PC-9 (cell line): Measurements from ENCODE around the gene CGB5. TPM values are rescaled to one million over a fixed set of nuclear protein-coding genes. Genes with fewer than 3 reads are reported as not detected.
"Not testable (repeated sequence)": the region's sequence is repeated elsewhere in the genome, so short reads cannot be mapped to it uniquely, and the experiment has no call there.

Experiments
- BruUV-seq: library from RNA; stranded (reverse); fragments of 400-500 nt; replicated peaks from 2 replicates; lab custom pipeline; 2021; lab: Mats Ljungman, UMichigan
- CTCF ChIA-PET: fragments of 300-600 bp; sonication (Branson Sonifier 250); formaldehyde crosslinking; loops from one replicate; lab custom pipeline; 2022; ENCODE audit warnings: antibody characterized with exemption; lab: Charles Lee
- POLR2A ChIA-PET: fragments of 300-600 bp; sonication (Branson Sonifier 250); formaldehyde crosslinking; loops from one replicate; lab custom pipeline; 2022; ENCODE audit warnings: antibody characterized with exemption; ENCODE audit not compliant: unreplicated experiment; lab: Charles Lee
- DNase-seq, 2 experiments: peaks; one replicate each; pipeline versions ENCODE4 v3.0.0 to v3.0.0-alpha.2; 2015 to 2022; ENCODE audit warnings: mixed read lengths in 1 of 2
- H2AFZ ChIP-seq: fragments of 200-600 bp; sonication (generic); 2 replicates; pipeline ENCODE4 v1.8.1; 2017; ENCODE audit warnings: antibody characterized with exemption
- H3F3A ChIP-seq: fragments of 200-600 bp; sonication (generic); 2 replicates; pipeline ENCODE4 v1.8.1; 2017; ENCODE audit warnings: antibody characterized with exemption, mild to moderate bottlenecking, low read depth; ENCODE audit not compliant: insufficient read depth
- H3K27ac ChIP-seq: fragments of 200-600 bp; sonication (generic); 2 replicates; pipeline ENCODE4 v1.6.1; 2016; ENCODE audit warnings: mixed run types
- H3K27me3 ChIP-seq: fragments of 200-600 bp; sonication (generic); 2 replicates; pipeline ENCODE4 v1.6.1; 2016; ENCODE audit warnings: low read depth, mixed run types; ENCODE audit not compliant: insufficient read depth
- H3K36me3 ChIP-seq: fragments of 200-600 bp; sonication (generic); 2 replicates; pipeline ENCODE4 v1.6.1; 2016; ENCODE audit warnings: low read depth, mixed run types
- H3K4me1 ChIP-seq: fragments of 200-600 bp; sonication (generic); replicated peaks from 2 replicates; pipeline ENCODE4 v1.6.1; 2016; ENCODE audit warnings: mixed run types; ENCODE audit not compliant: insufficient read depth
- H3K4me2 ChIP-seq: fragments of 200-600 bp; sonication (generic); 2 replicates; pipeline ENCODE4 v1.6.1; 2017; ENCODE audit warnings: mixed run types
- H3K4me3 ChIP-seq: fragments of 200-600 bp; sonication (generic); 2 replicates; pipeline ENCODE4 v1.6.1; 2016; ENCODE audit warnings: mixed run types
- H3K79me2 ChIP-seq: fragments of 200-600 bp; sonication (generic); 2 replicates; pipeline ENCODE4 v1.6.1; 2017; ENCODE audit warnings: low read depth, mixed run types
- H3K9me2 ChIP-seq: fragments of 200-600 bp; sonication (generic); 2 replicates; pipeline ENCODE4 v1.8.1; 2017; ENCODE audit warnings: mild to moderate bottlenecking; ENCODE audit not compliant: insufficient read depth
- H3K9me3 ChIP-seq: fragments of 200-600 bp; sonication (generic); 2 replicates; pipeline ENCODE4 v1.8.1; 2016; ENCODE audit warnings: low read depth; ENCODE audit not compliant: insufficient read depth
- H4K20me1 ChIP-seq: fragments of 200-600 bp; sonication (generic); 2 replicates; pipeline ENCODE4 v1.8.1; 2017; ENCODE audit not compliant: insufficient read depth
- CTCF ChIP-seq: fragments of 200-600 bp; sonication (generic); conservative IDR thresholded peaks from 2 replicates; pipeline ENCODE4 v1.6.1; 2017; ENCODE audit warnings: mixed run types, antibody characterized with exemption, mild to moderate bottlenecking, moderate library complexity
- EZH2 ChIP-seq: fragments of 200-600 bp; sonication (generic); IDR thresholded peaks from 2 replicates; pipeline ENCODE4 v1.8.0; 2017; ENCODE audit warnings: antibody characterized with exemption, low read depth
- intact Hi-C: fragments of 100-400 bp; cut with micrococcal nuclease; formaldehyde crosslinking; loops from one replicate; pipeline ENCODE4 v1.10.0; 2022; ENCODE audit not compliant: unreplicated experiment
- total RNA-seq: library from RNA; stranded (reverse); gene quantifications from 2 replicates; pipeline ENCODE4 v1.2.3, GENCODE V29; 2021

CGB5 gene
- total RNA-seq, 1 experiment from 2014 or later, result 1.9 TPM

- no peaks in the 10 kb centered on the region for H4K20me1 ChIP-seq
- peak overlapping the region; percentile 58 for H3K4me2 ChIP-seq
- H3K79me2 ChIP-seq, result no peaks in the 10 kb centered on the region
- no peaks in the 10 kb centered on the region for H3K9me3 ChIP-seq
- H3K4me3 ChIP-seq, result no peak overlapping the region
- H3K36me3 ChIP-seq, result no peaks in the 10 kb centered on the region
- H3F3A ChIP-seq, result peaks cover 11% of the 10 kb centered on the region; the same call in 1 of the 2 replicates
- H3K9me2 ChIP-seq, result no peaks in the 10 kb centered on the region
- DNase-seq, result peak; percentile 67 to 87
- H3K27ac ChIP-seq, result no peak overlapping the region
- intact Hi-C loops, result no loop called here
- TF ChIP-seq CTCF (no peak), EZH2 (no peak)
- CTCF ChIA-PET, result no interaction called here
- no peaks in the 10 kb centered on the region for H3K27me3 ChIP-seq
- peak overlapping the region; percentile 26; the same call in 1 of the 2 replicates for H2AFZ ChIP-seq
- BruUV-seq, result no TSS peak
- POLR2A ChIA-PET, result no interaction called here
- peaks cover 30% of the 10 kb centered on the region for H3K4me1 ChIP-seq
Measured at GRCh38 chr19:49042177-49042576, 1.5 kb upstream of the CGB5 start.

GRCh38 chr19:49042666-49043065 is 982 bp upstream of the CGB5 start:
- DNase-seq, H4K20me1 ChIP-seq, H3K27me3 ChIP-seq, H3K9me3 ChIP-seq, H3K9me2 ChIP-seq, H3K4me3 ChIP-seq, H2AFZ ChIP-seq, CTCF ChIA-PET, POLR2A ChIA-PET, intact Hi-C loops, H3K36me3 ChIP-seq, H3K27ac ChIP-seq, H3K79me2 ChIP-seq: not testable (repeated sequence)
- TSS peak; percentile 43 for BruUV-seq
- peaks cover 30% of the 10 kb centered on the region for H3K4me1 ChIP-seq
- peak overlapping the region; percentile 58 for H3K4me2 ChIP-seq
- peaks cover 11% of the 10 kb centered on the region; the same call in 1 of the 2 replicates for H3F3A ChIP-seq

- H2AFZ ChIP-seq, H3K9me2 ChIP-seq, DNase-seq, intact Hi-C loops, H3K9me3 ChIP-seq, H3K79me2 ChIP-seq, POLR2A ChIA-PET, H3K27ac ChIP-seq, H4K20me1 ChIP-seq, H3K4me1 ChIP-seq, CTCF ChIA-PET, H3K4me2 ChIP-seq, H3K27me3 ChIP-seq, H3F3A ChIP-seq, BruUV-seq, H3K4me3 ChIP-seq, H3K36me3 ChIP-seq: not testable (repeated sequence)
Measured at GRCh38 chr19:49049011-49049410, 5.4 kb downstream of the CGB5 start, which contains the start of gene CGB8. Gene CGB8, minus strand, starts transcription at chr19:49049111. Its CDS starts 372 bp downstream, at chr19:49048739.

- H2AFZ ChIP-seq, H3K9me3 ChIP-seq, H3F3A ChIP-seq, CTCF ChIA-PET, intact Hi-C loops, DNase-seq, H3K79me2 ChIP-seq, H3K4me2 ChIP-seq, H3K9me2 ChIP-seq, H3K4me3 ChIP-seq, POLR2A ChIA-PET, H4K20me1 ChIP-seq, H3K27me3 ChIP-seq, H3K4me1 ChIP-seq, H3K27ac ChIP-seq, H3K36me3 ChIP-seq: not testable (repeated sequence)
- BruUV-seq, result TSS peak; percentile 91
Measured at GRCh38 chr19:49049834-49050233, 6.2 kb downstream of the CGB5 start.

GRCh38 chr19:49050376-49051033 is 6.9 kb downstream of the CGB5 start:
- H2AFZ ChIP-seq, H3K36me3 ChIP-seq, POLR2A ChIA-PET, H3K27me3 ChIP-seq, intact Hi-C loops, H3F3A ChIP-seq, H4K20me1 ChIP-seq, H3K9me3 ChIP-seq, H3K4me3 ChIP-seq, H3K79me2 ChIP-seq, H3K4me1 ChIP-seq, H3K9me2 ChIP-seq, CTCF ChIA-PET, H3K27ac ChIP-seq: not testable (repeated sequence)
- H3K4me2 ChIP-seq, result peak overlapping the region; percentile 47
- BruUV-seq, result TSS peak; percentile 50
- peak; percentile 82 for DNase-seq
